ENCODE measurements around the gene QSER1.

QSER1 gene

DNA sequence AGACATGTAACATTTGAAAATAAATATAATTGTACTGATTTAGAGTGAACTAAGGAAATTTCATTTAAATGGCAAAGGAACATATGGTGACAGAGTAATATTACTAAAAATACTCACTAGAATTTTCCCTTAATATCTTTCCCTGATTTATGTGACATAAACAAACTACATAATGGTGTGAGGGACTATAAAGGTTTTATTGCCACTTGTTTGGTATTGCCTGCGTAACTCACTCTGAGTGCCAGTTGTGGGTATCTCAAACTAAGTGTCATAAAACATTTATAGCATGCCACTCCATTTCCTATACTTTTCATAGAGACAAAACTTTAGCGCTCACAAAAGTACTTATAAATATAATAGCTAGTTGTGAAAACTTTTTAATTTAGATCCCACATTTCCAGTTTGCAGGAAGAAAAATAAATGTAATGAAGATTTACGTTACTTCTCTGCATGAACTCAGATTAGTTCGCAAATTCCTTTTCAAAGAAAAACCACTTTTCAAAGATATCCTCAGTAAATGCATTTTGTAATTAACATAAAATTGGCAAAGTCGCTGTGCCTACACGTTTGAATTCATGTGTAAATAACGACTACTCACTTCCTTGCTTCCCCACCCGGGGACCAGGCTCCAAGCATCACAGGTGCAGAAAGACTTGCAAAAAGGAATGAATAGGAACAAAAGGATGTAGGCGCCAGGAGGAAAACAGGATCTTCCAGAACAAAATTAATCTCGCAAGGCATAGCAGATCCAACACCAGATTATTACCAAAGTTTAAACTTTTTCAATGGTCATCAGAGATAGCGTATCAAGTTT, 1.6 kb upstream of the QSER1 start:
- no peak for DNase-seq (ENCODE audit: low read depth)

- DNase-seq (ENCODE audit: low read depth), result no peak
Measured at GRCh38 chr11:32891657-32892354, 805 bp upstream of the QSER1 start.

GRCh38 chr11:32893093-32893342, 407 bp downstream of the QSER1 start:
- no peak for DNase-seq (ENCODE audit: low read depth)

GRCh38 chr11:32893343-32894148, 935 bp downstream of the QSER1 start:
- DNase-seq (ENCODE audit: low read depth), result peak; percentile 13

DNA sequence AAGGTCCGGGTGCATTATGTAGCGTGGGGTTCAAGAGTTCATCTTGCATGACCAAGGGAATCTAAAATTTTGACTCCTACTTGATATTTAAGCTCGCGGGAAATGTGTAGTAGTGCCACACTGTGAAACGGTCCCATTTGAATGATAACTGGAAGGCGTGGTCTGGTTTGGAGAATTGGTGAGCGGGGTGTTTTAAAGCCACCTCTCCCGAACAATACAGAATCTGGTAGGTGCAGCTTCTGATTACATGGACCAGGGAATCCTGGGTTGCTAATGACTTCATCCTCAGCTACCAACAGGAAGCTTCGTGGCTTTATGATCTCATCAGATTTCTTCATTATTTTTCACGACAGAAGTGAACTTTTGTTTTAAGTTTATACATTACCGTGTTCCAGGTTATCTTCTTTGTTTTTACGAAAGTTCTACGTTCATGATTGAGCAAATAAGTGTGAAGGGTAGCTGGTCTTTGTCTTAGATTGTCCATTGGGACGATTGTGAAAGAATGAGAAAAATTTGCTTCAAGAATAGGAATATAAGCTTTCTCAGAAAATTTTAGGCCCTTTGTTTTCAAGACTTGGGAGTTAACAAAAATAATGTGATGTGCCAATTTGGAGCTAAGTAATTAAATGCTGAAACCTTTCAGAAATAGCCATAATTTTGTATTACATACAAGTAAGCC, 1.7 kb downstream of the QSER1 start:
- no peak for DNase-seq (ENCODE audit: low read depth)

- DNase-seq (ENCODE audit: low read depth), result no peak
Measured at GRCh38 chr11:32894921-32895320, 2.3 kb downstream of the QSER1 start.

- no peak for DNase-seq (ENCODE audit: low read depth)
Measured at GRCh38 chr11:32895471-32895870, 2.9 kb downstream of the QSER1 start.

DNA sequence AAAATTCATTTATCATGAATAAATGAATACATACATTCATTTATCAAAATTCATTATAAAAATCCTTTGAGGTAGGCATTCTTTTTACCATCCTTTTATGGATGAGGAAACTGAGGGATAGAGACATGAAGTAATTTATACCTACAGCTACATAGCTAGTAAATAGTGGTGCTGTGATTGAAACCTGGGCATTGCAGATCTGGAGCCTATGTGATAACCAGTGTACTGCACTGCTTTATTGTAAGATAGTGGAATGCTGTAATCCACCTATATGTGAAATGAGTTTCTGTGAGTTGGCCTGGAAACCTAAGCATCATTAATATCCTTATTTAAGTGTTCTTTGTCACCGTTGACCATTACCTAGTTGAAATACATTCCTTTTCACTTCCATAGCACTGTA, 4.5 kb downstream of the QSER1 start:
- no peak for DNase-seq (ENCODE audit: low read depth)

DNA sequence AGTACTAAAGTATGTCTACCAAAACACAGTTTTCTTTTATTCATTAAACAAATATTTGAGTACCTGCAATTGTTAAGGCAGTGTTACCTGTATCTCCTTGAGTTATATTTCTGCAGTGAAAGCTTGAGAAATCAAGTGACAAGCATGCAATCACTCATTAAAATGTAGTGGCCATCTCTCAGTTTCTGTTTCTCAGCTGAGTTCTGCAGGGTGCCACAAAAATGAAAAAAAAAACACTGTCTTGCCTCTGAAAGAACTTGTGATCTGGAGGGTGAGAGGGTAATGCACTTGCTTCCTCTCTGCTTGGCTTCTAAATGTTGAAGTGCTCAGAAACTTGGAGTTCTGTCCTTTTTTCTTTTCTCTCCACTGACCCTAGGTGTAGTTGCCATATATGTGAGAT, 6.8 kb downstream of the QSER1 start:
- no peak for DNase-seq (ENCODE audit: low read depth)

DNA sequence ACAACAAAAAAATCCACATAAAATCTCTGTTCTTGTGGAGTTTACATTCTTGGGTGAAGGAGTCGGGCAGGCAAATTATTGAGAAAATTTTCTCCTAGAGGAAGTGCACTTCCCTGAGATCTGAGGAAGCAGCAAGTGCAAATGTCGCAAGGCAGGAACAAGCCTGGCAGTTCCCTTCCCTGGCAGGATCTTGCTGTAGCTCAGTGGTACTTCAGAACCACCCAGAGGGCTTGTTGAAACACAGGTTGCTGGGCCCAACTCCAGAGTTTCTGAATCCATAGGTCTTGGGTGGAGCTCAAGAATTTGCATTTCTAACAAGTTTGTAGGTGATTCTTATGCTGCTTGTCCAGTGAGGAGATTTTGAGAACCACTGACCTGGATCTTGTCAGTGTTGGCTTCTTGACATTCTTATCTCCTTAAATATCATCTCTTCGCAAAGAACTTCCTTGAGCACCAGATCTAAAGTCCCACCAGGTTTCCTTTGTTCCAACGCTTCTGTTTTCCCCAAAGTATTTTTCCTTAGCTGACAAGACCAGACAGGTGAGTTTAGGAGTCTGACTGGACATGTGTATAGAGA, 9.6 kb downstream of the QSER1 start:
- DNase-seq (ENCODE audit: low read depth), result no peak

DNA sequence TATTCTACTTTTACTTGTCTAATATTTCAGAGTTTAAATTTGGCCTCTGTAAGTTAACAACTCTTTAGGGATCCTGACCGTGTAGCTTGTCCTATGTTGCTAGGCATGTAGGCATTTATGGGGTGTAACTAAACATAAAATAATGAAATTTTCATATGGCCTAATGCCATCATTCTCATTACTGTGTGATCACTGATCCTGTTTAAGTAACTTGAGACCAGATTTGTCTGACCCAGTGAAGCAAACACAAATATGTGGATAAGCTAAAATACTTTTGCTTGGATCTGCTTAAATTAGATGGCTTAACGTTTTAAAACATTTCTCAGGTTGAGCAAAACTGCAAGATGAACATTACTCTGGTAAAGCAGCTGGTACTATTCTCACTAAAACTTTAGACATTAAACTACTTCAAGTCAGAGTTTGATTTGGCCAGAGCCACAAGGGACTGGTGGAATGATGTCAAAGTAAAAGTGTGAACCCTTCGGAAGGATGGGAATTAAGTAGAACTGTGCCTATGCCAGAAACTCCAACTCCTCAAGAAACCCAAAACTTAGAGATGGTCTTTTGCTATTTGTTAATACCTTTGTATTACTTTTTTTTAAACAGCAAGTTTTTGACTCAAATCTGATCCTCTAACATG, 12.5 kb downstream of the QSER1 start:
- DNase-seq (ENCODE audit: low read depth), result no peak

DNA sequence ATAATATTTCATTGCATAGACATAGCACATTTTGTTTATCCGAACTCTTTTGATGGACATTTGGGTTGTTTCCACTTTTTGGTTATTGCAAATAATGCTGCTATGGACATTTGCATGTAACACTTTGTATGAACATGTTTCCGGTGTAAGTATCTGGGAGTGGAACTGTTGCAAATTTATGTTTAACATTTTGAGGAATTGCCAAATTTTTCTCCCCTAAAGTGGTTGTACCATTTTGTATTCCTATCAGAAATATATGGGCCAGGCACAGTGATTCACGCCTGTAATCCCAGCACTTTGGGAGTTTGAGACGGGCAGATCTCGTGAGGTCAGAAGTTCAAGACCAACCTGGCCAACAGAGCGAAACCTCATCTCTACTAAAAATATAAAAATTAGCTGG, 16.0 kb downstream of the QSER1 start:
- no peak for DNase-seq (ENCODE audit: low read depth)

GRCh38 chr11:32911413-32911812, 18.8 kb downstream of the QSER1 start:
- no peak for DNase-seq (ENCODE audit: low read depth)

- no peak for DNase-seq (ENCODE audit: low read depth)
Measured at GRCh38 chr11:32913445-32913844, 20.8 kb downstream of the QSER1 start.

DNA sequence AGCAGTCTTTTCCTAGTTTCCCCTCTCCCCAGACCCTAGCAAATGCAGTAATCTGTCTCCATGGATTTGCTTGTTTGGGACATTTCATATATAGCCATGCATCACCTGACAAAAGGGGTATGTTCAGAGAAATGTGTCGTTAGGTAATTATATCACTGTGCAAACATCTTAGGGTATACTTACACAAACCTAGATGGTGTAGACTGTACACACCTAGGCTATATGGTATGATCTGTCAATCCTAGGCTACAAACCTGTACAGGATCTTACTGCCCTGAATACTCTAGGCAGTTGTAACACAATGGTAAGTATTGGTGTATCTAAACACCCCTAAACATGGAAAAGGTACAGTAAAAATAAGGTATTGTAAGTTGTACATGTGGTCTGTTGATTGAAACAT, 23.8 kb downstream of the QSER1 start:
- no peak for DNase-seq (ENCODE audit: low read depth)

DNA sequence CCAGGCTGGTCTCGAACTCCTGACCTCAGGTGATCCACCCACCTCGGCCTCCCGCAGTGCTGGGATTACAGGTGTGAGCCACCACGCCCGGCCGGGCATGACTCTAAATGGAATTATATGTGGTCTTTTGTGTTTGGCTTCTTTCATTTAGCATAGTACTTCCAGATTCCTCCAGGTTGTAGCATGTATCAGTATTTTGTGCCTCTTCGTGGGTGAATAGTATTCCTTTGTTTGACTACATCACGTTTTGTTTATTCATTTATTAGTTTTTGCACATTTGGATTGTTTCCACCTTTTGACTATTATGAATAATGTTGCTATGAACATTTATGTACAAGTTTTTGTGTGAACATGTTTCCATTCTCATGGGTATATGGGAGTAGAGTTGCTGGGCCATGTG, 24.4 kb downstream of the QSER1 start:
- DNase-seq (ENCODE audit: low read depth), result no peak

DNA sequence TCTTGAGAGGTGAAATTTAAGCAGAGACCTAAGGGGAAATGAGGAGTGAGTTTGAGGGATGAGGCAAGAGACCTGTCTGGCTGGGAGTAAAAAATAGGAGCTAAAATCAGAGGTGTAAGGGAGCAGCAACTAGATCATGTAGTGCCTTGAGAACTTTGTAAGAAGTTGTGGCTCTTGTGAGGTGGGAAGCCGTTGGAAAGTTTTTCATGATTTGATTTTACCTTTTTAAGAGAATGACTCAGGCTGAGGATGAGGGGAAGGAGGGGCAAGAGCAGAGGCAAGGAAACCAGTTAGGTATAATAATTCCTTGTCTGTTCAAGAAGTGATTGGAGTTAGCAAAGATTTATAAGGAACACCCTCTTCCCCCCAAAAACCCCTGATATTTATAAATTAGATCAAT, 25.8 kb downstream of the QSER1 start:
- DNase-seq (ENCODE audit: low read depth), result no peak

DNA sequence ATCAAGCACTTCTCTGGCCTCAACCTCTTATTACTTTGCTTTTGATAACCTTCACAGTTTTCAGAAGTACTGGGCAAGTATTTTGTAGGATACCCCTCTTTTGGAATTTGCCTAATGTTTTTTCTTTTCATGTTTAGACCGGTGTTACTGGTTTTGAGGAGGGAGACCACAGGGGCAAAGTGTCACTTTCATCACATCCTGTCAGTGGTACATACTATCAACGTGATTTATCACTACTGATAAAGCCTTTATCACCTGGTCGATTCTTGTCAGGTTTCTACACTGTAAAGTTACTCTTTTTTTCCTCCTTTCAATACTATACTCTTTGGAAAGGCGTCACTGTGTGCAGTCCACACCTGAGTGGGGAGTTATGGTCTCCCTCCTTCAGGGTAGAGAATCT, 26.7 kb downstream of the QSER1 start:
- DNase-seq (ENCODE audit: low read depth), result no peak

- no peak for DNase-seq (ENCODE audit: low read depth)
Measured at GRCh38 chr11:32920570-32920969, 28.0 kb downstream of the QSER1 start.

DNA sequence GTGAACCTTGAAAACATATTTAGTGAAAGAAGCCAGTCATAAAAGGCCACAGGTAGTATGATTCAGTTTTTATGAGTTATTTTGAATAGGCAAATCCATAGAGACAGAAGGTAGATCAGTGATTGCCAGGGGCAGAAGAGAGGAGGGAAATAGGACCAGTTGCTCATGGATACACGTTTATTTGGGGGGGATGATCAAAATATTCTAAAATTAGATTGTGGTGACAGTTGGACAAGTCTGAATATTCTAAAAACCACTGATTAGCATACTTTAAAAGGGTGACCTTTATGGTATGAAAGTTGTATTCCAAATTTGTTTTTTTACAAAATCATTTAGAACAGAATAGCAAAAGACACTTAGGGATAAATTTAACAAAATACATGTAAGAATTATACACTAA, 28.6 kb downstream of the QSER1 start:
- DNase-seq (ENCODE audit: low read depth), result no peak

DNA sequence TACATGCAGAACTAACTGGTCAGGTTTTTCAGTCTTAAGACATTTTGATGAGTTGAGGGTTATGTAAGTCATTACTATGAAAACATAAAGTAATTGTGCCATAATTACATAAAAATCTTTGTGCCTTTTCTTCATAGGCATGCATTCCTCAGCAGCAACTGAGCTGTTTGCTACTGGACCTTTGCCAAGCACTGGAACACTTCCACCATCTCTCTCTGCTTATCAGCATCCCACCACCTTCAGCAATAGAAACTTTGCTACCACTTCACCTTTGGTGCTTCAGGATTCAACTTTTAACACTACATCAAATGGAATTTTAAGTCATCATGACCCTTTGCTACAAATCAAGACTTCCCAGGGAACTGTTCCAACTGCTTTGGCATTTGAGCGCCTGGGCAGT, 39.0 kb downstream of the QSER1 start:
- DNase-seq (ENCODE audit: low read depth), result no peak

DNA sequence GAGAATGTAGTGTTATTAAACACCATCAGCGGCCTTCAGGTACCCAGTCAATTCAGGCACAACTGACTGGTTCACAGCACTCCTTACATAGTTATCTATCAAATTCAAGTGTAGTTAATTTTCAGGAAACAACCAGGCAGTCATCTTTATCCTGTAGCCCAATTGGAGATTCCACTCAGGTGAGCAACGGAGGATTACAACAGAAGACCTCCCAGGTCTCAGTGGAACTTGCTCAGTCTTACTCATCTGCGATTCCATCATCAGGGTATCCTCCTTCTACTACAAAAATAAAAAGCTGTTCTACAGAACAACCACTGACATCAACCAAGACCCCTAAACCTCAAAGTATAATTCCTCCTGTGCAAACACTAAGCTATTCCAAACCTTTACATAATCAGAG, 39.6 kb downstream of the QSER1 start:
- no peak for DNase-seq (ENCODE audit: low read depth)
